PC-3 (cell line): ENCODE measurements around the gene RCE1.

Source experiments
- EZH2 ChIP-seq: fragments of 300-600 bp; sonication (generic); IDR thresholded peaks from one replicate; pipeline ENCODE4 v1.6.1; 2017; ENCODE audit warnings: antibody characterized with exemption, mild to moderate bottlenecking, low read length; ENCODE audit not compliant: unreplicated experiment
- TF ChIP-seq, protein P1 (sequence below): fragments of 300-600 bp; sonication (generic); conservative IDR thresholded peaks from 2 replicates; pipeline ENCODE4 v1.5.1; 2017; ENCODE audit warnings: antibody characterized with exemption, low read depth, mild to moderate bottlenecking, low read length

DNA sequence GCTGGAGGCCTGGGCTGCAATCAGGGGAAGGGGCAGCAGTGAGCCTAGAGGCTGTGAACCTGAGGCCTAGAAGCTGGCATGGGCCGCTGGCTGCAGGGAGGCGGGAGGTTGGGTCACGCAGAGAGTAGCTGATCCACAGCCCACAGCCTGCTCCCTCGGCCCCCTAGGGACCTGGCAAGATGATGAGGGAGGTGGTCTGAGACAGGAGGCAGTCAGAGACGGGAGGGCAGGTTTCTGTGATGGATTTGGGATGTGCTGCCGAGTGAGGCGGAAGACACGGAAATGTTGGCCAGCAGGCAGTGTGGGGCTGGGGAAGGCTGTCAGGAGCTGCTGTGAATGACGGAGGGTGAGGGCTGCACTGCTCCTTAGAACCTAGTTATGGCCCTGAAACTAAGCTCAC lies 36.3 kb downstream of the RCE1 start:
- TF ChIP-seq, protein P1, sequence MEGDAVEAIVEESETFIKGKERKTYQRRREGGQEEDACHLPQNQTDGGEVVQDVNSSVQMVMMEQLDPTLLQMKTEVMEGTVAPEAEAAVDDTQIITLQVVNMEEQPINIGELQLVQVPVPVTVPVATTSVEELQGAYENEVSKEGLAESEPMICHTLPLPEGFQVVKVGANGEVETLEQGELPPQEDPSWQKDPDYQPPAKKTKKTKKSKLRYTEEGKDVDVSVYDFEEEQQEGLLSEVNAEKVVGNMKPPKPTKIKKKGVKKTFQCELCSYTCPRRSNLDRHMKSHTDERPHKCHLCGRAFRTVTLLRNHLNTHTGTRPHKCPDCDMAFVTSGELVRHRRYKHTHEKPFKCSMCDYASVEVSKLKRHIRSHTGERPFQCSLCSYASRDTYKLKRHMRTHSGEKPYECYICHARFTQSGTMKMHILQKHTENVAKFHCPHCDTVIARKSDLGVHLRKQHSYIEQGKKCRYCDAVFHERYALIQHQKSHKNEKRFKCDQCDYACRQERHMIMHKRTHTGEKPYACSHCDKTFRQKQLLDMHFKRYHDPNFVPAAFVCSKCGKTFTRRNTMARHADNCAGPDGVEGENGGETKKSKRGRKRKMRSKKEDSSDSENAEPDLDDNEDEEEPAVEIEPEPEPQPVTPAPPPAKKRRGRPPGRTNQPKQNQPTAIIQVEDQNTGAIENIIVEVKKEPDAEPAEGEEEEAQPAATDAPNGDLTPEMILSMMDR = no peak
- TF ChIP-seq EZH2 = no peak
